SK-N-SH (cell line): ENCODE measurements around the gene RBMS1.

Experiments used
- CTCF ChIP-seq: fragments of 200-600 bp; sonication (generic); IDR thresholded peaks from 2 replicates; pipeline ENCODE4 v1.6.1; 2017; ENCODE audit warnings: antibody characterized with exemption, mild to moderate bottlenecking, moderate library complexity
- EP300 ChIP-seq, 2 experiments: IDR thresholded peaks; 2 replicates each; pipeline versions ENCODE4 v1.4.0 to v1.6.1; 2012; ENCODE audit warnings: borderline replicate concordance in 1 of 2, low read depth in 1 of 2, low read length in 1 of 2
- FOSL2 ChIP-seq: IDR thresholded peaks from 2 replicates; pipeline ENCODE4 v1.4.0; 2012; ENCODE audit warnings: low read depth, mild to moderate bottlenecking, moderate library complexity, borderline replicate concordance
- POLR2AphosphoS5 ChIP-seq: IDR thresholded peaks from 2 replicates; pipeline ENCODE4 v1.6.1; 2012; ENCODE audit warnings: low read depth, low read length
- RAD21 ChIP-seq: IDR thresholded peaks from 2 replicates; pipeline ENCODE4 v1.6.1; 2012; ENCODE audit warnings: mild to moderate bottlenecking, low read length
- SIN3A ChIP-seq: IDR thresholded peaks from 2 replicates; pipeline ENCODE4 v1.6.1; 2012; ENCODE audit warnings: low read depth, mild to moderate bottlenecking, low read length, moderate library complexity, borderline replicate concordance
- SMC3 ChIP-seq: IDR thresholded peaks from 2 replicates; pipeline ENCODE4 v1.6.1; 2012; ENCODE audit warnings: low read depth, low read length, improper control_type of control experiment
- TAF1 ChIP-seq: IDR thresholded peaks from 2 replicates; pipeline ENCODE4 v1.6.1; 2012; ENCODE audit warnings: low read depth, mild to moderate bottlenecking, low read length, moderate library complexity, borderline replicate concordance
- TF ChIP-seq, protein P1 (sequence below): IDR thresholded peaks from 2 replicates; pipeline ENCODE4 v1.4.0; 2012; ENCODE audit warnings: low read depth

- TF ChIP-seq SMC3 (no peak), SIN3A (no peak), FOSL2 (no peak), CTCF (no peak), TAF1 (no peak), POLR2AphosphoS5 (no peak), EP300 (IDR thresholded peaks at IDR 0.05; ENCODE audit: borderline replicate concordance in 1 of 2, low read depth in 1 of 2, low read length in 1 of 2) (no peak), RAD21 (no peak)
- TF ChIP-seq, protein P1, sequence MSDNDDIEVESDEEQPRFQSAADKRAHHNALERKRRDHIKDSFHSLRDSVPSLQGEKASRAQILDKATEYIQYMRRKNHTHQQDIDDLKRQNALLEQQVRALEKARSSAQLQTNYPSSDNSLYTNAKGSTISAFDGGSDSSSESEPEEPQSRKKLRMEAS, result no peak
Observed at GRCh38 chr2:160512491-160512890, 18.9 kb upstream of the RBMS1 start.
